Measurements from ENCODE around the gene GRAMD1B.

GRCh38 chr11:123443851-123444623, 14.0 kb downstream of the GRAMD1B start:
- no peak for TF ChIP-seq CTCF (conservative IDR thresholded peaks at IDR 0.05)
- no peak for TF ChIP-seq ZFX (IDR thresholded peaks at IDR 0.05)

Measured in C4-2B (cell line).